ENCODE measurements around the gene GRN. TPM values are rescaled to one million over a fixed set of nuclear protein-coding genes. Genes with fewer than 3 reads are reported as not detected.
"Not testable (repeated sequence)": the region's sequence is repeated elsewhere in the genome, so short reads cannot be mapped to it uniquely, and the experiment has no call there.

Gene GRN
- total RNA-seq, 4 donors from 2014 or later: 546 to 1,119 (median 694) TPM

DNA sequence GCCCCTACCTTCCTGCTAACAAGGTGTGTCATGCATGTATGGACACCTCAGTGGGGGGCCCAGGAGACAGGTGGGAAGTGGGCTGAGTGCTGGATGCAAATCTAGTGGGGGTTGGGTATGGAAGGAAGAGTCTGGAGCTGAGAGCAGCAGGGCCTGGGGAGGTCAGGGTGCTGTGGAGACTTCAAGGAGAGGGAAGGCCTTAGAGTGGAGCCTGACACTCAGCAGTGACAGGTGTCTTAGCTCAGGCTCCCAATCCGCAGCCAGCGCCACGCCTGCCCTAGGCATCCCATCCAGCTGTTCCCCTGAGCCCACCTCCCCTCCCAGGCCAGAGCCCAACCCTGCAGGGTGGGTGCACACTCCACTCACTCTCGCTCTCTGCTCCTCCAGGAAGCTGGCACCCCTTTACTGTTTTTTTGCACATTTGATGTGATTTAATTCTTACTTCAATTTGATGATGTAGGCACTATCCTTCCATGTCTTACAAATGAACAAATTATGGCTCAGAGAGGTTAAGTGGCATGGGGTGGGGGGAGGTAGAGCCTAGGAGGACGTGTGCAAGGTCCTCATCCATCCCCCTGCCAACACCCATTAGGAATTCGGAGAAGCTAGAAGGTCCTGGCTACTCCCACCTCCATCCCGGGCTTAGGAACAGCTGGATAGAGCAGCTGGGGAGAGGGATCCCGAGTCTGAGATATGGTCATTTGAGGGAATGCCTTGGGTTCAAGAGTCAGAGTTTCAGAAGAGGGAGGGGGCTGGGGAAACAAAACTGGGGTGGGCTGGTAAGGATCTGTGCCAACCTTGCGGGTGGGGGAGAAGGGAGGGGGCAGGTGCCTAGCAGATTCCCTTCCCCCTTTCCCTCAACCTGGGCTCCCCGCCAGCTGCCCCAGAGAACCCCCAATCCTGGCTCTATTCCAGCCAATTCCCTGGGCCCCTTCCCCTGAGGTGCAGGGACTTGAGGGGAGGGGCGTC lies 16.5 kb downstream of the GRN start:
- WGBS, 2 donors (ENCODE audit: low coverage in 1 of 2): 37 to 44% methylated on average over 2 to 10 of the region's 11 CpGs
- H3K9me3 ChIP-seq: no peaks in the 10 kb centered on the region
- DNase-seq: no peak
- H3K27ac ChIP-seq: no peak overlapping the region
- peaks cover 0 to 13% (median 4%) of the 10 kb centered on the region in 4 donors for H3K4me1 ChIP-seq
- H3K4me3 ChIP-seq: no peak overlapping the region
- H3K27me3 ChIP-seq: peaks cover 33% of the 10 kb centered on the region
- no peak for TF ChIP-seq POLR2AphosphoS5 (IDR thresholded peaks at IDR 0.05)
- in situ Hi-C loops (cut with MboI; ENCODE audit: low pct_ligation_motif_present in 1 of 4, low pct_unique_long_range_greater_than_20kb in 1 of 4, low sequenced_read_pairs in 3 of 4) (no loop called here), intact Hi-C loops (cut with DNase I; ENCODE audit: low total_unique reads) (no loop called here)
- no peaks in the 10 kb centered on the region for H3K36me3 ChIP-seq

DNA sequence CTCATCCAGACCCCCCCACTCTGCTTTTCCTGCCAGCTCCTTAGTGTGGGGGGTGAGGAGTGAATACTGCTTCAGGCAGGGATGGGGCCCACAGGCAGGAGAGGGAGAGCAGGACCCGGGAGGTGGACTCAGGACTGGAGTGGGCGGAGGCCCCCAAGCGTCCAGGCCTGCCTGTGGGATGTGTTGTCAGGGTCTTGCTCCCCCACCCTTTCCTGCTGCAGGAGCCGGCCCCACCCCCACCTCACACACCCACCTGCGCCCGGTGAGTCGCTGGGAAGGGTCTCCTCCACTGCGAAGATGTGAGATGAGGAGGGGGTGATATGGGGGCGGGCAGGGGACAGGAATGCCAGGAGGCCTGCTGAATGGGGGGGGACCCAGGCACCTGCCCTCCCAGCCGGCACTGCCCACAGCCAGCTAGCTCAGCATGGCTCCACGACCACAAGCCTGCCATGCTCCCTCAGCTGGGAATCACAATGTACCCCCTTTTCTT lies 17.4 kb downstream of the GRN start:
- Histone ChIP-seq H3K36me3 (no peaks in the 10 kb centered on the region), H3K4me3 (peak overlapping the region in 1 of 4 donors; percentile 83), H3K27me3 (peaks cover 38% of the 10 kb centered on the region), H3K27ac (no peak overlapping the region), H3K9me3 (no peaks in the 10 kb centered on the region), H3K4me1 (peaks cover 0 to 13% (median 4%) of the 10 kb centered on the region in 4 donors)
- intact Hi-C loops (cut with DNase I; ENCODE audit: low total_unique reads) (no loop called here), in situ Hi-C loops (cut with MboI; ENCODE audit: low pct_ligation_motif_present in 1 of 4, low pct_unique_long_range_greater_than_20kb in 1 of 4, low sequenced_read_pairs in 3 of 4) (no loop called here)
- DNase-seq: no peak
- WGBS, 2 donors (ENCODE audit: low coverage in 1 of 2): 38% methylated on average over 3 of the region's 11 CpGs; no CpG with 5 or more reads in 1 of the 2 donors
- TF ChIP-seq, protein P1, sequence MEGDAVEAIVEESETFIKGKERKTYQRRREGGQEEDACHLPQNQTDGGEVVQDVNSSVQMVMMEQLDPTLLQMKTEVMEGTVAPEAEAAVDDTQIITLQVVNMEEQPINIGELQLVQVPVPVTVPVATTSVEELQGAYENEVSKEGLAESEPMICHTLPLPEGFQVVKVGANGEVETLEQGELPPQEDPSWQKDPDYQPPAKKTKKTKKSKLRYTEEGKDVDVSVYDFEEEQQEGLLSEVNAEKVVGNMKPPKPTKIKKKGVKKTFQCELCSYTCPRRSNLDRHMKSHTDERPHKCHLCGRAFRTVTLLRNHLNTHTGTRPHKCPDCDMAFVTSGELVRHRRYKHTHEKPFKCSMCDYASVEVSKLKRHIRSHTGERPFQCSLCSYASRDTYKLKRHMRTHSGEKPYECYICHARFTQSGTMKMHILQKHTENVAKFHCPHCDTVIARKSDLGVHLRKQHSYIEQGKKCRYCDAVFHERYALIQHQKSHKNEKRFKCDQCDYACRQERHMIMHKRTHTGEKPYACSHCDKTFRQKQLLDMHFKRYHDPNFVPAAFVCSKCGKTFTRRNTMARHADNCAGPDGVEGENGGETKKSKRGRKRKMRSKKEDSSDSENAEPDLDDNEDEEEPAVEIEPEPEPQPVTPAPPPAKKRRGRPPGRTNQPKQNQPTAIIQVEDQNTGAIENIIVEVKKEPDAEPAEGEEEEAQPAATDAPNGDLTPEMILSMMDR (IDR thresholded peaks at IDR 0.05): no peak
- TF ChIP-seq POLR2A (IDR thresholded peaks at IDR 0.05): no peak
- TF ChIP-seq EP300 (IDR thresholded peaks at IDR 0.05; ENCODE audit: low read depth): no peak
- no peak for TF ChIP-seq POLR2AphosphoS5 (IDR thresholded peaks at IDR 0.05)

DNA sequence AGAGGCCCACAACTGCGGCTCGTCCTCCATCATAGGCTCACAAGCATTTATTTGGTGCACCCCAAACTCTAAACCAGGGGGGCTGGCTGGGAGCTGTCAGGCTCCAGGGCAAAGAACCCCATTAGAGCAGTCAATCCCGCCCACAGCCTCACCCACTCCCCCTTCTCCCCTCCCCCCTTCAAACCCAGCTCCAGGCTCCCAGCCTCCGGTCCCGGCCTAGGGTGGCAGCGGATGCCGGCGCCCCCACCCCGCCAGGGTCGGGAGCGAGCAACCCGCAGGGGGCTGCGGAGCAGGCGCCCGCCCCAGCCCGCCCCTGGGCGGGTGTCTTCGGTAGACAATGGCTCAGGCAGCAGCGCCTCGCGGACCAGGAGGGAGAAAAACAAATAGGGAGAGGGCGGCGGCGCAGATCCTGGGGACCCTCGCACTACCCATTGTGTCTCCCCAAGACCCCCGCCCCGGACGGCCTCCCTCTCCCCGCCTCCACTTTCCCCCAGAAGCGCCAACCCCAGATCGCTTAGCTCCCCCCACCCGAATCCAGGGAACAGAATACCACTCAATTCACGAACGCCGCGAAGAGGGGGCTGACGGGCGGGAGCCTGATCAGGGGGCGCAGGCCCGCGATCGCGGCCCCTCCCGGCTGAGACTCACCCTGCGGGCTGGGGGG lies 18.0 kb downstream of the GRN start:
- Histone ChIP-seq H3K4me1 (peaks cover 0 to 13% (median 4%) of the 10 kb centered on the region in 4 donors), H3K36me3 (no peaks in the 10 kb centered on the region), H3K27me3 (peaks cover 41% of the 10 kb centered on the region), H3K27ac (peak overlapping the region in 1 of 4 donors; percentile 13), H3K4me3 (peak overlapping the region; percentile 52 to 83 (median 63)), H3K9me3 (no peaks in the 10 kb centered on the region)
- 4% methylated on average over 12 of the region's 45 CpGs; no CpG with 5 or more reads in 1 of the 2 donors for WGBS, 2 donors (ENCODE audit: low coverage in 1 of 2)
- in situ Hi-C loops (cut with MboI; ENCODE audit: low pct_ligation_motif_present in 1 of 4, low pct_unique_long_range_greater_than_20kb in 1 of 4, low sequenced_read_pairs in 3 of 4) (no loop called here), intact Hi-C loops (cut with DNase I; ENCODE audit: low total_unique reads) (no loop called here)
- TF ChIP-seq POLR2AphosphoS5 (IDR thresholded peaks at IDR 0.05) (no peak), POLR2A (IDR thresholded peaks at IDR 0.05) (no peak), EP300 (IDR thresholded peaks at IDR 0.05; ENCODE audit: low read depth) (no peak)
- TF ChIP-seq, protein P1 (IDR thresholded peaks at IDR 0.05): no peak
- no peak for DNase-seq

DNA sequence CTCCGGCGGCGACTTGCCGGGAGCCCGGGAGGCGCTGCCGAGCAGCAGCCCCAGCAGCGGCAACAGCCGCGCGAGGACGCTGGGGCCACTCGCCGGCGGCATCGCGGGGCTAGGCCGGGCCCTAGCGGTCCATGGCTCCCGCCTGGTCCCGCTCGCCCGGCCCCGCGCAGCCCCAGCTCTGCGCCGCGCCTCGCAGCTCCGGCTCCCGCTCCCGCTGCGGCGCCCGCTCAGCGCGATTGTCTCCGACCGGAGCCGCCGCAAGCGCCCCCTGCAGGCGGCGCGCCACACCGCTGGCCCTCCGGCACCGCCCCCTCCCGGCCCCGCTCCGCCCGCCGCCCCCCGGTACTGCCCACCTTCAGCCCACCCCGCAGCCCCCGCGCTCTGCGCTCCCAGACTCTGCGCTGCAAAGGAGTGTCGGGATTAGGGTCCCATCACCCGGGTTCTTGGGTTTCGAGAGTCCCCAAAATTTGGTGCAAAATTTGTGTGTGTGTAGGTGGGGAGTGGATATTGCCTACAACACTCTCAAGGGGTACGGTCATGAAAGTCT lies 18.6 kb downstream of the GRN start, which contains the start of gene FAM171A2:
Gene FAM171A2 (minus strand): TSS at position 241 of the 547 bp plus-strand sequence. CDS start 139 bp downstream, at position 102.
- H3K36me3 ChIP-seq: no peaks in the 10 kb centered on the region
- H3K4me1 ChIP-seq: peaks cover 0 to 13% (median 4%) of the 10 kb centered on the region in 4 donors
- peak within 1 kb of the TSS; percentile 52 to 83 (median 63) for H3K4me3 ChIP-seq
- in situ Hi-C loops (cut with MboI; ENCODE audit: low pct_ligation_motif_present in 1 of 4, low pct_unique_long_range_greater_than_20kb in 1 of 4, low sequenced_read_pairs in 3 of 4): no loop called here
- intact Hi-C loops (cut with DNase I; ENCODE audit: low total_unique reads): no loop called here
- TF ChIP-seq, protein P1 (IDR thresholded peaks at IDR 0.05): peak in 4 of 5 experiments; percentile 9 to 82 (median 67)
- no peak for TF ChIP-seq POLR2AphosphoS5 (IDR thresholded peaks at IDR 0.05)
- WGBS, 2 donors (ENCODE audit: low coverage in 1 of 2): 0% methylated on average over 34 of the region's 63 CpGs; no CpG with 5 or more reads in 1 of the 2 donors
- peak; percentile 53 for DNase-seq
- H3K9me3 ChIP-seq: no peaks in the 10 kb centered on the region
- peak within 1 kb of the TSS in 1 of 4 donors; percentile 13 for H3K27ac ChIP-seq
- H3K27me3 ChIP-seq: peaks cover 44% of the 10 kb centered on the region

DNA sequence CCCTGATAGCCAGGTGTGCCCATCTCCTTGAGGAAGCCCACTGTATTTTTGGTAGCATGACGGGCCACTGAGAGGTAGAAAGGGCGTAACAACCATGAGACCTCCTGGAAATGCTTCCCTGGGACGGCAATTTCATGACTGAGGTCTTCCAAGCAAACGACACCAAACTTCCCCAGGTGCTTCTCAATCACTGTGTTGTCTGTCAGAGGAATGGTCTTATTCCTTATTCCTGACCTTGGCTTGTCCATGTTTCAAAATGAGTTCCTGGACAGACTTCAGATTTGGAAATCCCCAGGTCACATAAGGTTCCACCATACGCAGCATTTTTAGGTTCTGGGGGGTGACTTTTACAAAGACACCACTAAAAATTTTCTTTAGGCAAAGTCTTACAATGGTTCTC lies 19.9 kb downstream of the GRN start:
- 77 to 80% methylated on average over 1 to 5 of the region's 5 CpGs for WGBS, 2 donors (ENCODE audit: low coverage in 1 of 2)
- H3K36me3 ChIP-seq; DNase-seq; H3K9me3 ChIP-seq; intact Hi-C loops (cut with DNase I; ENCODE audit: low total_unique reads); in situ Hi-C loops (cut with MboI; ENCODE audit: low pct_ligation_motif_present in 1 of 4, low pct_unique_long_range_greater_than_20kb in 1 of 4, low sequenced_read_pairs in 3 of 4); H3K4me3 ChIP-seq; H3K27ac ChIP-seq: not testable (repeated sequence)
- Histone ChIP-seq H3K27me3 (peaks cover 52% of the 10 kb centered on the region), H3K4me1 (peaks cover 0 to 13% (median 4%) of the 10 kb centered on the region in 4 donors)
